Stimulated activated CD4-positive, alpha-beta T cell treated with anti-CD3 and anti-CD28 coated beads, Interleukin-12 subunit alpha, Interleukin-12 subunit beta, amount 100 ng/mL, for 48 hours (primary cell): ENCODE data around the gene CRY1.
"Not testable (repeated sequence)": the region's sequence is repeated elsewhere in the genome, so short reads cannot be mapped to it uniquely, and the experiment has no call there.

Source experiments
- DNase-seq, 3 donors: peaks; one replicate each; pipeline ENCODE4 v3.0.0-alpha.2; 2020; ENCODE audit warnings: low read depth in 2 of 3, low spot score in 1 of 3

Gene CRY1

GRCh38 chr12:107108995-107109508 is 15.7 kb upstream of the CRY1 start:
- DNase-seq: no peak

- DNase-seq: not testable (repeated sequence)
These were observed 15.0 kb upstream of the CRY1 start for GRCh38 chr12:107108366-107108765.

GRCh38 chr12:107107381-107107780 is 14.0 kb upstream of the CRY1 start:
- DNase-seq: no peak

GRCh38 chr12:107106241-107107025 is 13.1 kb upstream of the CRY1 start:
- no peak for DNase-seq

GRCh38 chr12:107105410-107105703 is 12.0 kb upstream of the CRY1 start:
- no peak for DNase-seq

- DNase-seq: no peak
These were observed 10.2 kb upstream of the CRY1 start for GRCh38 chr12:107103516-107103915.

GRCh38 chr12:107103097-107103496 is 9.7 kb upstream of the CRY1 start:
- no peak for DNase-seq

GRCh38 chr12:107102294-107102693 is 8.9 kb upstream of the CRY1 start:
- DNase-seq: no peak

GRCh38 chr12:107101651-107102050 is 8.3 kb upstream of the CRY1 start:
- no peak for DNase-seq

GRCh38 chr12:107099917-107100316 is 6.6 kb upstream of the CRY1 start:
- no peak for DNase-seq

- no peak for DNase-seq
These were observed 3.2 kb upstream of the CRY1 start for GRCh38 chr12:107096571-107096970.

- DNase-seq: no peak
These were observed 767 bp upstream of the CRY1 start for GRCh38 chr12:107094183-107094448.

- peak; percentile 56 to 60 (median 58) for DNase-seq
These were observed 506 bp downstream of the CRY1 start for GRCh38 chr12:107092669-107093416.

GRCh38 chr12:107091989-107092641 is 1.2 kb downstream of the CRY1 start:
- peak in 2 of 3 donors; percentile 3 to 8 for DNase-seq

GRCh38 chr12:107091381-107091780 is 2.0 kb downstream of the CRY1 start:
- no peak for DNase-seq

- no peak for DNase-seq
These were observed 2.6 kb downstream of the CRY1 start for GRCh38 chr12:107090711-107091110.

GRCh38 chr12:107088912-107089311 is 4.4 kb downstream of the CRY1 start:
- DNase-seq: no peak

- DNase-seq: no peak
These were observed 7.0 kb downstream of the CRY1 start for GRCh38 chr12:107086314-107086713.

GRCh38 chr12:107081778-107082177 is 11.6 kb downstream of the CRY1 start:
- DNase-seq: no peak

- DNase-seq: no peak
These were observed 13.1 kb downstream of the CRY1 start for GRCh38 chr12:107080299-107080698.

- DNase-seq: no peak
These were observed 14.0 kb downstream of the CRY1 start for GRCh38 chr12:107079172-107080011.
